GM12891 (cell line): ENCODE measurements around the gene PPP1R1C.

Experiments used
- DNase-seq: peaks from one replicate; pipeline ENCODE4 v3.0.0; 2011; ENCODE audit warnings: low spot score; ENCODE audit not compliant: insufficient read length
- FAIRE-seq: peaks from 2 replicates; lab custom pipeline; 2011; peaks lifted over from hg19 to GRCh38; lab: Jason Lieb, UNC
- PAX5 ChIP-seq: IDR thresholded peaks from 2 replicates; pipeline ENCODE4 v1.6.1; 2011; ENCODE audit warnings: low read length, moderate library complexity, mild to moderate bottlenecking; ENCODE audit not compliant: insufficient read depth, severe bottlenecking
- POLR2A ChIP-seq: IDR thresholded peaks from 2 replicates; pipeline ENCODE4 v1.6.1; 2011; ENCODE audit warnings: low read depth, low read length, control low read depth
- POLR2AphosphoS5 ChIP-seq: IDR thresholded peaks from 2 replicates; pipeline ENCODE4 v1.6.1; 2011; ENCODE audit warnings: low read depth, low read length, control low read depth
- POU2F2 ChIP-seq: IDR thresholded peaks from 2 replicates; pipeline ENCODE4 v1.6.1; 2011; ENCODE audit warnings: low read depth, mild to moderate bottlenecking, control low read depth, low read length, moderate library complexity
- SPI1 ChIP-seq: IDR thresholded peaks from 2 replicates; pipeline ENCODE4 v1.6.1; 2011; ENCODE audit warnings: low read depth, low read length, control low read depth
- TAF1 ChIP-seq: IDR thresholded peaks from 2 replicates; pipeline ENCODE4 v1.6.1; 2011; ENCODE audit warnings: low read depth, low read length, control low read depth

The PPP1R1C gene

GRCh38 chr2:182166406-182166805 is 180.8 kb downstream of the PPP1R1C start:
- TF ChIP-seq PAX5 (no peak), SPI1 (no peak), POLR2AphosphoS5 (no peak), TAF1 (no peak), POU2F2 (no peak), POLR2A (no peak)
- FAIRE-seq (no peak), DNase-seq (no peak)

- DNase-seq: no peak
- FAIRE-seq: no peak
- TF ChIP-seq SPI1 (no peak), POLR2A (no peak), PAX5 (no peak)
Observed at GRCh38 chr2:182166841-182167240, 181.2 kb downstream of the PPP1R1C start.
